Hepatocyte (in vitro differentiated cells): ENCODE data around the gene WNT7B.

ENCODE experiments used
- EZH2 ChIP-seq: fragments of 200-600 bp; sonication (generic); IDR thresholded peaks from 2 replicates; pipeline ENCODE4 v1.6.1; 2016; ENCODE audit warnings: antibody characterized with exemption, mild to moderate bottlenecking, borderline replicate concordance
- EZH2phosphoT487 ChIP-seq: fragments of 200-600 bp; sonication (generic); IDR thresholded peaks from one replicate; pipeline ENCODE4 v1.6.1; 2018; ENCODE audit warnings: antibody characterized with exemption, mild to moderate bottlenecking, low read depth, moderate library complexity; ENCODE audit not compliant: unreplicated experiment, severe bottlenecking
- TF ChIP-seq, protein P1 (sequence below): fragments of 200-600 bp; sonication (generic); IDR thresholded peaks from 2 replicates; pipeline ENCODE4 v1.5.1; 2016; ENCODE audit warnings: antibody characterized with exemption, mild to moderate bottlenecking; ENCODE audit not compliant: poor library complexity

DNA sequence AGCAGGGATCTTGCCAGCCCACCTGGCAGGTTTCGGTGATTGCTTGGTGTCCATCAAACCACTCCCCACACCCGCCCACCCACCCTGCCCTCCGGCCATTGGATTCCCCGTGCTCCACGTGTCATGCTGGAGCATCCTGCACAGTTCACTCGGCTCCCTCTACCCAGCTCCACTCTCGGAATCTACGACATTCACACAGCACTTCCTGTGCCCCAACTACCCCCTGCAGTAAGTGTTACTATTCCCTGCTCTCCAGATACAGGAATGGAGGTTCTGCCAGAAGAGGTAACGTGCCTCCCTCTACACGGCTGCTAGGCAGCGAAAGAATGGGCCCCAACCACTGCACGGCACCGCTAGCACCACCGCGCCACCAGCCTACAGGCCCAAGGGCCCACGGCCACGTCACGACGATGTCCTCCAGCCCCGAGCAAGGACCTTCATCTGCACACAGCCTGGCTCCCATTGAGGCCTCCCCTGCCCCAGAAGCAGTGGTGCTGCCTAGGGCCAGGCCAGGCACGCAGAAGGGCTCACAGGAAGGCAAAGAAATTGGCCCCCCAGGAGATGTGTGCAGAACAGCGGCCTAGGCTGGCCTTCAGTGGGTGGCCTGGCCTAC lies 27.6 kb downstream of the WNT7B start:
- TF ChIP-seq, protein P1, sequence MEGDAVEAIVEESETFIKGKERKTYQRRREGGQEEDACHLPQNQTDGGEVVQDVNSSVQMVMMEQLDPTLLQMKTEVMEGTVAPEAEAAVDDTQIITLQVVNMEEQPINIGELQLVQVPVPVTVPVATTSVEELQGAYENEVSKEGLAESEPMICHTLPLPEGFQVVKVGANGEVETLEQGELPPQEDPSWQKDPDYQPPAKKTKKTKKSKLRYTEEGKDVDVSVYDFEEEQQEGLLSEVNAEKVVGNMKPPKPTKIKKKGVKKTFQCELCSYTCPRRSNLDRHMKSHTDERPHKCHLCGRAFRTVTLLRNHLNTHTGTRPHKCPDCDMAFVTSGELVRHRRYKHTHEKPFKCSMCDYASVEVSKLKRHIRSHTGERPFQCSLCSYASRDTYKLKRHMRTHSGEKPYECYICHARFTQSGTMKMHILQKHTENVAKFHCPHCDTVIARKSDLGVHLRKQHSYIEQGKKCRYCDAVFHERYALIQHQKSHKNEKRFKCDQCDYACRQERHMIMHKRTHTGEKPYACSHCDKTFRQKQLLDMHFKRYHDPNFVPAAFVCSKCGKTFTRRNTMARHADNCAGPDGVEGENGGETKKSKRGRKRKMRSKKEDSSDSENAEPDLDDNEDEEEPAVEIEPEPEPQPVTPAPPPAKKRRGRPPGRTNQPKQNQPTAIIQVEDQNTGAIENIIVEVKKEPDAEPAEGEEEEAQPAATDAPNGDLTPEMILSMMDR, result no peak
- TF ChIP-seq EZH2phosphoT487, result no peak
- no peak for TF ChIP-seq EZH2
